NCI-H2081 treated with DMSO at 0.1 percent for 48 hours (cell line): ENCODE measurements around the gene TMEM135.
"Not testable (repeated sequence)": the region's sequence is repeated elsewhere in the genome, so short reads cannot be mapped to it uniquely, and the experiment has no call there.

Source experiments
- DNase-seq: peaks from one replicate; lab custom pipeline; 2025; lab: John Stamatoyannopoulos, UW

The TMEM135 gene

DNA sequence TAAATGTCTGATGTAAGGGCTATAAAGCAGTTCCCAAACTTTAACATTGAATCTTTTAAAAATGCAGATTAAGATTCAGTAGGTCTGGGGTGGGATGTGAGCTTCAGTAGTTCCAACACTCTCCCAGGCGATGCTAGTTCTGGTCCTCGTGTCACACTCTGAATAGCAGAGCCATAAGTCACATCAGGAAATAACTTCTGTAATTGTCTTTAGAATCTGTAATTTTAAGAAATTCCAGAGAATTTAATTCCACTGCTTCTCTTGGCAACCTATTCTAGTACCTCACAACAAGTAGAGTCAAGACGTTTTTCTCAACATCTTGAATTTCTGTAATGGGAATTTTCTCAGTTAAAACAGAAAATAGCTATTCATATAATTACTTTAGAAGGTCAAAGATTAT is 223.1 kb downstream of the TMEM135 start:
- no peak for DNase-seq

DNA sequence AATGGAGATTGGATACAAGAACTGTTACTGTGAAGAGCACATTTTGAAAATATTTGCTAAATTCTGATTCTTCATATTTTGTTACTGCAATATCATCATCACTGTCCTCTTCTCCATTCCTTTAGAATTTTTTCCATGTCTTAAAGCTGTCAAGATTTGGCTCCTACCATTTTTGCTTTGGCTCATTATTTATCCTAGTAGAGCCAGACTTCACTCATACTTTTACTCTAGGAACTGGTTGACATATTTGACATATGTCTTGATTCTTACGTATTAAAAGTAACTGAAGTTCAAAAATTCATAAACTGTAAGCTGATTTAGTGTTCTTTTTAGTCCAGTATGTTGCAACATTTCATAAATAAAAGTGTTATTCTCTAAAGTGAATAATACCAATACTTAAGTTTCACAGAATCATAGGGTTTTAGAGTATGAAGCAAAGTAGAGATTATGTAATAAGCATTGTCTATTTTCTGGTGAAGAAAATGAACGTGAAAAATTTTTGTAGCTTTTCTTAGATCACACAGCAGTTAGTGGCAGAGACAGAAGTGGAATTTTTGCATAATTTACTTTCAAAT is 225.6 kb downstream of the TMEM135 start:
- DNase-seq: no peak

DNA sequence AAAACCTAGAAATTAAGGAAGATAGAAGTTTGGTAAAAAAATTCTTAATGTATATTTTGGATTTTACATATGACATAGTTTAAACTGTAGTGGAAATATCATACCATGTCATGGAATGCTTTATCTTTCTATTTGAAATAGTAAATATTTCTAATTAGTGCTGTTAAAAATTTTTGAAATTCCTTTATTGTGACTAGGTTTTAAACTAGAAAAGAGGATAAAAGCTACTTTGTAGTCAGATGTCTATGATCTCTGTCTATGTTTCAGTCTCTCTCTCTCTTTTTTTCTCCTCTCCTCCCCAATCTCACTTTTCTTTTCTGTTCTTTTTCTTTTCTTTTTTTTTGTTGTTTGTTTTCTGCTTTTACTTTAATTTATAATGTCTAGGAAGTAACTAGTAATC is 226.2 kb downstream of the TMEM135 start:
- DNase-seq: no peak

DNA sequence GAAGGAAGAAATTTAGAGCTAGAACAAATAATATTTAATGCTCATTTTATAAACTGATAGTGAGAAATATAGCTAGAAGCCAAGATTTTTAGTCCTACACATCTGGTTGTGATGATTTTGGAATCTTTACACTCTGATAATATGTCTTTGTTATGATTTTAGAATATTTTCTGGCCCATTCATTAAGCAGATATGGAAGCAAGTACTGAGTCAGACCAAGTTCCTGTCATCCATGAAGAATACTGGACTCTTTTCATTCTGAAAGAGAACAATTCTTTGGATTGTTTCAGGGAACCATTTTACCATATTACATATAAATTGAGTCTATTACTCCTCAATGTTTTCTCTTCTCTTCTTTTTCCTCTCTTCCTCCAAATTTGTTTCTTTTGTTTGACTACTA is 227.4 kb downstream of the TMEM135 start:
- DNase-seq: no peak

DNA sequence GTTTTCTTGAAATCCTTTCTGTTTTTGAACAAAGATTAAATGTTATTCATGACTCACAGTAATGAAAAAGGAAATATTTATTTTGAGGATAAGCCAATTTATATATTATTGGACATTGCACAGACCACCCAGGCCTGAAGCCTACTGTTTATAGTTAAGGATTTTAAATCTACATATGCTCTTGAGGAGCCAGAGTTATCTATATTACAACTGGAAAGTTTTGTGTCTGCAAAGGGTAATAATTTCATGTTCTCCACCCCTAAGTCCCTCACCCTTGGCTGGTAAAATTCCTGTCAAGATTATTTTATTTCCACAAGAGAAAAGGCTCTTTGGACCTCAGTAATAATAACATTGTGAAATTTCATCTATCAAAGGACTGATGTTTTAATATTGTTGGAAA is 228.2 kb downstream of the TMEM135 start:
- DNase-seq: no peak

DNA sequence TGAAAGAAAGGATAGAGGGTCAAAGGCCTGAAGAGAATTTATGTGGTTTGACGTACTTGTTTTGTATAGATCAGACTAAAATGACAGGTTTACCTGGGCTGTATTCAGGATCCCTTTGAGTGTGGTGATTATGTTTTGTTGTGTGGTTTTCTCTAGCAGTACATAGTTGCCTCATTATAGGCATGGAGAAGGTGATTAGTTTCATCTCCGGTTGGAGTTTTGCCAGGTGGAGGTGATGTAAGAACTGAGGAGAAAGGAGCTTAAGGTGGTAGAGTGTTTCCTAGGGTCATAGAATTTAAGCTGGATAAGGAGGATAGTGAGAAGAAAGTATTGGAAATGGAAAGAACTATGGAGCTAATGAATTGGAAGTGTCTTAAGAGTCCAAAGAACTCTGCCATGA is 229.0 kb downstream of the TMEM135 start:
- no peak for DNase-seq

DNA sequence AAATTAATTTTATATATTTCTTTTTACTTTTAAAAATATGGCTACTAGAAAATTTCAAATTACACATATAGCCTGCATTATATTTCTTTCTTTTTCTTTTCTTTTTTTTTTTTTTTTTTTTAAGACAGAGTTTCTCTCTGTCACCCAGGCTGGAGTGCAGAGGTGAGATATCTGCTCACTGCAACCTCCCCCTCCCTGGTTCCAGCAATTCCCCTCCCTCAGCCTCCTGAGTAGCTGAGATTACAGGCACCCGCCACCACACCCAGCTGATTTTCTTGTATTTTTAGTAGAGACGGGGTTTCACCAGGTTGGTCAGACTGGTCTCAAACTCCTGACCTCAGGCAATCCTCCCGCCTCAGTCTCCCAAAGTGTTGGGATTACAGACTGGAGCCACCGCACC is 234.2 kb downstream of the TMEM135 start:
- DNase-seq: not testable (repeated sequence)

DNA sequence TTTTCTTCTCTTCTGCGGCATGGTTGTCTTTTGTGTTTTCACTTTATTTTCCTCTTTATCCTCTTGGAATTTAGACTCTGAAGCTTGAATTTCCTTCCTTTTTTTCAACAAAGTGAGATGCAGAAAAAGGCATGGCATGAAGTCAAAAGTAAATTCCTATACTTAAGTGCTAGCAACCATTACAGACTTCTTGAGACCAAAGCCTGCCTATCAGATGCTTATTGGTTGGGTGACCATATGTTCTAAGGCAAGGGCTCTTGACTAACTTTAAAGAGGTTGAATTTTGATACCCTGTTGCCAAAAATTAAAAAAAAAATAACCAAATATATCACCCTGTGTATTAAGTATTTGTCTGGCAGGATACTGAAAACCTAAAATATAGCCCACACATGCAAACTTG is 237.4 kb downstream of the TMEM135 start:
- DNase-seq: no peak

DNA sequence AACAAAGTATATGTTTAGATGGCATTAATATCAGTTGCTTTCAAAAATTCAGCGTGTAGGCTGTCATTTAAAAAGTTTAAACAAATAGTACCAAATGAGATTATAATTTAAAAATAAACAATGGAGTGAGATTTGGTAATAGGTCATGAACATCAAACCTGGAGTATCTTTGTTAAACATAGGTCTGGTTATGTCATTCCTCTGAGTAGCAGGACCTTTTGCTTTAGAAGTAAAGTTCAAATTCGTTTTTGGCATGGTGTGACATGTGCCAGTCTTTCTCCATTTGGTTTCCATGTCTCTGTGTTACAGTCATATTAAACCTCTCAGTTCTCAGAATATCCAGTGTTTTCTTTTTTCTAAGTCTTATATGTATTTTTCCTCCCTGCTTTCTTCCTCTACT is 242.4 kb downstream of the TMEM135 start:
- DNase-seq: no peak

DNA sequence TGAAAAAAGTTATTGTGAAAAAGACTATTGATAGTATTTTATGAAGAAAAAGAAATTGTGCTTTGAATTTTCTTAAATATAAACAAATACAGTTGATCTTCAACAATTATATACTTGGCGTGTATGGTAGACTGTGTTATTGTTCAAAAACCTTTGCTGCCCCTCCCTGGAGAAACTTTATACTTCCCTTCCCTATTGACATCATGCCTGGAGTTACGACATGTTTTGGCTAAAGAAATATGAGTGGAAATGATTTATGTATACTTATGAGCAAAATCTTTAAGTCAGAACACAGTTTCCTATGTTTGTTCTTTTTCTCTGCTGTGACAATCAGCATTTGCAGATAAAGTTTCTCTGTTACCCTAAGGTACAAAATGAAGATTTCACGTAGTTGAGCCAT is 243.8 kb downstream of the TMEM135 start:
- no peak for DNase-seq

DNA sequence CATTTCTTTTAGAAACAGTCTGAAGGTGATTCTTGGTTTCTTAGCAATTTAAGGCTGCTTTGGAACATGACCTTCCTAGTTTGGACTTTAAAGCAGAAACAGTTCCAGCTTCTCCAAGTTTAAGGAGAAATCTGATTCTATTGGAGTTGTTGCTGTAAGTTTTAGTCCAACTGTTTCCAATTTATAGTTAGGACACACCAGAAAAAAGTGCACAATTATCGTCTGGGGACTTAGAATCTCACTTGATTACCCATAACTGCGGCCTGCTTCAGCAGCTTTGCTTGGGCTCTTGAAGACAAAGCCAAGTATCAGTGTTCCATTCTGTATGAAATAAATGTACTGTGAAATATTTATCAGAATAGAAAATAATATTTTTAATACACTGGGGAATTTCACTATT is 246.6 kb downstream of the TMEM135 start:
- no peak for DNase-seq

DNA sequence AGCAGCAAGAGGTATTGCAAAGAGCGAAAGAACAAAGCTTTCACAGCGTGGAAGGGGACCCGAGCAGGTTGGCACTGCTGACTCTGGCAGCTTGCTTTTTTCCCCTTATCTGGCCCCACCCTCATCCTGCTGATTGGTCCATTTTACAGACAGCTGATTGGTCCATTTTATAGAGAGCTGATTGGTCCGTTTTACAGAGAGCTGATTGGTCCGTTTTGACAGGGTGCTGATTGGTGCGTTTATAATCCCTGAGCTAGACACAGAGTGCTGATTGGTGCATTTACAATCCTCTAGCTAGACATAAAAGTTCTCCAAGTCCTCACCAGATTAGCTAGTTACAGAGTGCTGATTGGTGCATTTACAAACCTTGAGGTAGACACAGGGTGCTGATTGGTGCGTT is 247.9 kb downstream of the TMEM135 start:
- not testable (repeated sequence) for DNase-seq

DNA sequence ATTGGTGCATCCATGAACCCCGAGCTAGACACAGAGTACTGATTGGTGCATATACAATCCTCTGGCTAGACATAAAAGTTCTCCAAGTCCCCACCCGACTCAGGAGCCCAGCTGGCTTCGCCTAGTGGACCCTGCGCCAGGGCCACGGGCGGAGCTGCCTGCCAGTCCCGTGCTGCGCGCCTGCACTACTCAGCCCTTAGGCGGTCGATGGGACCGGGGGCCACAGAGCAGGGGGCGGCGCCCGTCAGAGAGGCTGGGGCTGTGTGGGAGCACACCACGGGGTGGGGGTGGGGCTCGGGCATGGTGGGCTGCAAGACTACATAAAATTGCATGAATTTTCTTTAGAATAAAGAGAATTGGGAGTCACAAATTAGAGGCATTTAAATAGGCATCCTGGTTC is 248.6 kb downstream of the TMEM135 start:
- no peak for DNase-seq

DNA sequence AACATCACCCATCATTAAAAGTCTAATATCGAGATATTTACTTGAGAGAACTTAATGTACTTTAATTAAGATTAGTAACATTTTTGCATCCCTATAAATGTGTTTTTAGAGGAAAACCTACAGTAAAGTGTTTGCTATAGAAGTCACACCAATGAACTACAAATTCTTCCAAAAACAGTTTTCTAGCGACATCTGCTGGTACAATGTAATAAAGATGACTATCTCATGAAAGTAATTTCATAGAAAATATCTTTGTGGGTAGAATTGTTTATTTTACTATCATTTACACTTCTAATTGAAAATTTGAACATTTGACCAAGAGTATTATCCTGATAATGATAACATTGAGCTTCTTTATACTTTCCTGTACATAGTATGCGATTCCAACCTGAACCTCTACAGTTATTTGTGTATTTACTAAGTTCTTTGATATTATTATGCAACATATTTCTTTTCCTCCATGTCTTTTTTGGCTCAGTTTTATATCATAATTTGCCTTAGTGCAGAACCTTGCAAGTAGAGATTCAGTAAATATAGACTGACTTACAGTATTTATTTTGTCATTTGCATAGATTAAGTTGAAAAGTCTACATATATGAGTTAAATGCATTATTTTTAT is 252.7 kb downstream of the TMEM135 start:
- DNase-seq: no peak

DNA sequence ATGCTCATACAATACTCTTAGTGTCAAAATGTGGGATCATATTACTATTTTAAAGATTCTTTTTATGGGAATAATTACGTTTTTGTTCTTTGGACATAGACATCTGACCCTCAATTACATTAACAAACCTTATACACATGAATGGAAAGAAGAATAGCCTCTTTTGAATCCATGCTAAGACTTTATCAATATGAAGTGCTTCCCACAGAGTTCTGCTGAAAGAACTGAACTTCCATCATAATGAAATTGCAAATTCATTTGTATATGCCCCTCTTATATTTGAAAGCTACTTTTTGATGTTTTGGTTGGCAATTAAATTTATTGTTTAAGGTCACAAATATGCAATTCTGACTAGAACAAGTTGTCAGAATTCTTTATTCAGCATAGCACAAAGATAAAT is 254.9 kb downstream of the TMEM135 start:
- no peak for DNase-seq

DNA sequence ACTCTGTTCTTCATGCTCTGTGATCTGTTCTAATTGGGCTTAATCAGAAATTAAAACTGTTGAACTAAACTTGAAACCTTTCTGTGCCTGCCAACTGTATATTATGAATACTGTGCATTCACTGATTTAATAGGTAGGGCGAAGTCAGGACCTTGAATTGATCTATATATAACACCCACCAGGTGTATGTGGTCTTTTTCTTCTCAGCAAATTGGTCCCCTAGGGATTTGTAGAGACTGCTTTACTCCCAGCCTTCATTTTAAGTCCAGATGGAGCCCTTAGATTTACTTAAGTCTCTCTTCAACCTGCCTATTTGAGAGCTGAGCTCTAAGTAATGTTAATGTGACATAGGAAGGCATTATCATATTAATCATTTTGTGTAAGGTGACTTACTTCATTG is 257.5 kb downstream of the TMEM135 start:
- peak; percentile 63 for DNase-seq

DNA sequence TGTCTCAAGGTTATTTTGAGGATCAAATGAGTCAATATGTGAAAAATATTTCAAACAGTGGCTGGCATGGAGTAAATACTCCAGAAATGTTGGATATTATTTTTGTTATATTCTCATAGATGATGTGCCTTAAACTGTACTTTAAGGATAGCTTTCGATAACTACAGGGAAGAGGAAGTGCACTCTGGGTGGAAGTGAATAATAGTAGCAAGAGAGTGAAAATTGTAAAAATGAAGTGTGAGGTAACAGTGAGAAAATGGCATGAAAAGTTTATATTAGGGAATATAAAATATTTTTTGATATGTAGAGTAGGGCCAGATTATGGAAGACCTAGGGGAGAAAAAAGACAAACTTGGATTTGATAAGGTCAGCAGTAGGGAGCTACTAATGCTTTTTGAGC is 258.9 kb downstream of the TMEM135 start:
- DNase-seq: no peak

DNA sequence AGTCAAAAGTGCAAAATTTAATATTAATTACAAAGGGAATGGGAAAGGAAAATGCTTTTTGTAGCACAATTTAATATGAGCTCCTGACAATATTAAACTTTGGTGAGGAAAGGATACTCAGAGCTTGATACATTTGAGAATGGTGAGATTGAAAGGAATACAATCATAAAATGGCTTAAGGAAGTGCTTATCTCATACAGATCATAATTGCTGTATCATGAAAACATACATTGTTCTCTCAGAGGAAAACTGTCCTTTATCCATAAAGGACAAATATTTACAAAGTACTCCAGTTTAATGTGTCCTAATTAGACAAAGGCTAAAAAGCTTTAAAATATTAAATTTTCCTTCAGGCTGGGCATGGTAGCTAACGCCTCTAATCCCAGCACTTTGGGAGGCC is 260.4 kb downstream of the TMEM135 start:
- DNase-seq: peak; percentile 33

DNA sequence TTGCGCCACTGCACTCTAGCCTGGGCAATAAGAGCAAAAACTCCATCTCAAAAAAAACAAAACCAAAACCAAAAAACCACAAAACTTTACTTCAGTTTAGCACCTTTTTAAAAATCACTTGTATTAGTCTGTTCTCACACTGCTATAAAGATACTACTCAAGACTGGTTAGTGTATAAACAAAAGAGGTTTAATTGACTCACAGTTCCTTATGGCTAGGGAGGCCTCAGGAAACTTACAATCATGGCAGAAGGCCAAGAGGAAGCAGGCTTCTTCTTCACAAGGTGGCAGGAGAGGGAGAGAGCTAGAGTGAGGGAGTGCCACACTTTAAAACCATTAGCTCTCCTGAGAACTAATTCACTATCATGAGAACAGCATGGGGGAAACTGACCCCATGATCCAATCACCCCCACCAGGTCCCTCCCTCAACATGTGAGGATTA is 261.3 kb downstream of the TMEM135 start:
- no peak for DNase-seq

DNA sequence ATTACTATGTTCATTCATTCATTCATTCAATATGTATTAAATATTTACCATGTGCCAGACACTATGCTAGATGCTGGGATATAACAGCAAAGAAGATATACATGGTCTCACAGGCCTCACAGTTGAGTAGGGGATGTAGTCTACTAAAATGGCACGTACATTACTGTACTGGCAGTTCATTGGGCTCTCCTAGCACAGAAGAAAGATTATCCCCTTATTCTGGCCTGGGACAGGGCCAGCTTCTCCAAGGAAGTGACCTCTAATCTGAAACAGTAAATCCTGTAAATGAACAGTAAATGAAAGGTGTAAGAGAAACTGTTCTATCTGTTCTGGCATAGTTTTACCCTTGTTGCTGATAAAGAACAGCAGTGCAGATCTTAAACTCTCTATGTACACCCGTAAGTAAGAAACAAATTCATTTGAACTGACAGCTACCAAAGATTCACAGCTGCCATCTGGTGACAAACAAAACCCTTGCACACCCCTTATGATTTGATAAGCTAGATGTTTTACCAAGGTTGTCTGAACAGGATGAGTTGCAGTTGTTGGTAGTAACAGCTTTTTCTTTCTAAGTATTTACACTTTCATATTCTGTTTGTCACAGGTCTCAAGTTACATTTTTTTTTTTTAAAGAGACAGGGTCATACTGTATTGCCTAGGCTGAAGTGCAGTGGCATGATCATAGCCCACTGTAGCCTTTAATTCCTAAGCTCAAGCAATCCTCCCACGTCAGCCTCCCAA is 263.1 kb downstream of the TMEM135 start:
- no peak for DNase-seq

DNA sequence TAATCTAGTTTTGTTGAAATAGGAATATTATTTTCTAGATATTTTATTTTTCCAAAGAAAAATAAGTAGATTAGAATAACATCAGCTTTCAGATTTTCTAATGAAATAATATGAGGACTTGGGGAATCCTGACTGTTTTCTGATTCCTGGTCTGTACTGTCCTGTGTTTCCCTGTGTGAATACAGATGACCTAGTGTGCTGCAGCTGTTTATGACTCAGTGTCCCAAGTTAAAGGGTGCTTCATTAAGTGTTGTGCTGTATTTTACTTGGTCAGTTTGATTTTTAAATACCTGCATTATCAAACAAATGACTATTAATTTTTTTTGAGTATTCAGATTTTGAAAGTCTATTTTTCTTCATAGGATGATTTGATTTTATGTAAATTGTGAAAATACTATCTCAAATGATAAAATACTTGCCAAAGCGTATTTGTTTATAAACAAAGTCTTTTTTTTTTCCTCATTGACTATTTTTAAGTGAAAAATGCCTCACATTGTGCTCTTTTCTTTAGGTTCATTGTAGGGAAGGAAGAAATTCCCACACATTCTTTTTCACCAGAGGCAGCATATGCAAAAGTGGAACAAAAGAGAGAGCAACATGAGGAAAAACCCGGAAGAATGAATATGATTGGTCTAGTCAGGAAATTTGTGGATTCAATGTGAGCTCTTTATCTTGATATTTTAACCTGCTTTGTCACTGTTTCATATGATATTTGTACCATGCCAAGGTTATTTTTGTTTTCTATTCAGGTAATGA is 264.2 kb downstream of the TMEM135 start:
- no peak for DNase-seq

DNA sequence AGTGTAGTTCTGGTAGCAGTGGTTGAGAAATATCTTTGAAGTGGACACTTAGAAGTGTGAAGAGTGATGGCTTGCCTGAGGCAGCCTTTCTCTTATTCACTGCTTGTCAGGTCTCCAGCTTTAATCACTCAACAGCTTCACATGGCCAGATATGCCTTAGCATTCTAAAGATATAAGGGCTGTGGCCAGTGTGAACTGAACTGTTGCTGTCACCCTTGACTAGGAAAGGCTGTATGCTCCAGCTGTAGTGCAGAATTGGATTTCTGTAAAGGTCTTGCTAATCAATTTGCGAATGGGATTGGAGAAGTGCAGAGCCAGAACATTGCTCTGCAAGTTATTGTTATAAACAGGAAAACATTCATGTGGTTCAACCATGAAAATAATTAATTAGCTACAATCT is 266.7 kb downstream of the TMEM135 start:
- DNase-seq: no peak
